ENCODE results near the gene MAP3K6. TPM values are rescaled to one million over a fixed set of nuclear protein-coding genes. Genes with fewer than 3 reads are reported as not detected.
"Not testable (repeated sequence)": the region's sequence is repeated elsewhere in the genome, so short reads cannot be mapped to it uniquely, and the experiment has no call there.

The MAP3K6 gene
- total RNA-seq, 1 donor from 2014 or later = 45.2 TPM

DNA sequence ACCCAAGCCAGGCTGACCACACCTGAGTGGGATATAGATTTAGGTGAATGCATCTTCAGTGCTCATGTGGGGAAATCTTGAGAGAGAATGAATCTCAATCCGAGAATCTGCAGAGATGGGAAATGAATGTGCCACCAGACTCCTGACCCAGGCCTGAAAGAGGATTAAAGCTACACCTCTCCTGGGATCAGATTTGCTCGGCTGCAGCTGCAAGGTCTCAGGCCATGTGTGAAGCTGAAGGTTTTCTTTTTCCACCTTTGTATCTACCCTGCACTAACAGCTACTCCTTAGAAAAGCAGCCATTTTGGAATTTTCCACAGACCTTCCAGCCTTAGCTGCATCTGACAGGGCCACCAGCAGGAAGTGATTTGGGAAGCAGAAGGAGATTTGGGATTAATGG is 43.9 kb upstream of the MAP3K6 start:
- DNase-seq = no peak
- peaks cover 42% of the 10 kb centered on the region for H3K4me1 ChIP-seq
- no peak for TF ChIP-seq CTCF (IDR thresholded peaks at IDR 0.05; ENCODE audit: borderline replicate concordance)
- H3K9me3 ChIP-seq (replicated peaks) = no peaks in the 10 kb centered on the region
- H3K4me3 ChIP-seq = no peak overlapping the region
- no peak overlapping the region for H3K27ac ChIP-seq (replicated peaks)
- H3K27me3 ChIP-seq (ENCODE audit: low read depth) = no peaks in the 10 kb centered on the region
- peaks cover 93% of the 10 kb centered on the region for H3K36me3 ChIP-seq
- intact Hi-C loops (cut with micrococcal nuclease) = no loop called here

DNA sequence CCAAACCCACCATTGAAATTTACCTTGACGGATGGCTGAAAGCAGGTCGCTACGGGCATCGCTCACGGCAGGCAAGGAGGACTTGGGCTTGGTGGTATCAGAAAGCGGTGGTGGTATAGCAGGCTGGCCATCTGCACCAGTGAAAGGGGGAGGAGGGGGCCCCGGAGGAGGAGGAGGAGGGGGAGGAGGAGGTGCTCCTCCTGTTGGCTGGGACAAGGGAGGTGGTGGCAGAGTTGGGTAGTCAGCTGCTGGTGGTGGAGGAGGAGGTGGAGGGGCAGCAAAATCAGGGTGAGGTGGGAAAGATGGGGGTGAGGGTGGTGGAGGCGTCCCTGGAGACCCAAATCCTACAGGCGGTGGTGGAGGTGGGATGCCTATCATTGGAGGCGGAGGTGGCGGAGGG is 42.9 kb upstream of the MAP3K6 start:
- no peak overlapping the region for H3K4me3 ChIP-seq
- H3K4me1 ChIP-seq = peaks cover 48% of the 10 kb centered on the region
- no peak overlapping the region for H3K27ac ChIP-seq (replicated peaks)
- no peaks in the 10 kb centered on the region for H3K27me3 ChIP-seq (ENCODE audit: low read depth)
- DNase-seq = no peak
- intact Hi-C loops (cut with micrococcal nuclease) = no loop called here
- no peak for TF ChIP-seq CTCF (IDR thresholded peaks at IDR 0.05; ENCODE audit: borderline replicate concordance)
- H3K9me3 ChIP-seq (replicated peaks) = no peaks in the 10 kb centered on the region
- H3K36me3 ChIP-seq = peaks cover 83% of the 10 kb centered on the region

- Histone ChIP-seq H3K27me3 (ENCODE audit: low read depth) (no peaks in the 10 kb centered on the region), H3K4me1 (peaks cover 50% of the 10 kb centered on the region), H3K36me3 (peaks cover 68% of the 10 kb centered on the region), H3K4me3 (no peak overlapping the region), H3K27ac (replicated peaks) (peak overlapping the region; percentile 85), H3K9me3 (replicated peaks) (no peaks in the 10 kb centered on the region)
- TF ChIP-seq CTCF (IDR thresholded peaks at IDR 0.05; ENCODE audit: borderline replicate concordance) = no peak
- no peak for DNase-seq
- intact Hi-C loops (cut with micrococcal nuclease) = no loop called here
Measured at GRCh38 chr1:27408151-27408550, 41.4 kb upstream of the MAP3K6 start.

DNA sequence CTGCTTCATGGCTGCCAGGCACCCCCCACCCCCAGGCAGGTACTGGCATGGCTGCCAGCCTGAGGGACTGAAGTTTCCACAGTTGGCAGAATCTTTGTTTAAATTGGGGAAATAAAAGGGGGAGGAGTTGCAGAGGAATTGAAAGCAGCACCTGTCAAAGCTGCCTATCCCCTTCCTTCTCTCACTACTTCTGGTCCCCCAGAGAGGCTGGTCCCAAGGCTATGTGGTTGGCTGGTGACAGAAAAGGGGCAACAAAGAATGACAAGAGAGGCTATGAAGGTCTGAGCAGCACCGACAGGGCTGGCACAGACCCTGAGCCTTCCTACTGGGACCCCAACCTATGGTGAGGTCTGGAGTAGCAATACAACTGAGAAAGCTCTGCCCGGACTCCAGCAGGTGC is 40.0 kb upstream of the MAP3K6 start:
- H3K4me3 ChIP-seq; H3K9me3 ChIP-seq (replicated peaks); intact Hi-C loops (cut with micrococcal nuclease); H3K27me3 ChIP-seq (ENCODE audit: low read depth); DNase-seq: not testable (repeated sequence)
- Histone ChIP-seq H3K36me3 (peaks cover 56% of the 10 kb centered on the region), H3K4me1 (peaks cover 55% of the 10 kb centered on the region), H3K27ac (replicated peaks) (peak overlapping the region; percentile 85)

GRCh38 chr1:27406362-27406680 is 39.6 kb upstream of the MAP3K6 start:
- Histone ChIP-seq H3K36me3 (peaks cover 52% of the 10 kb centered on the region), H3K4me1 (peaks cover 60% of the 10 kb centered on the region), H3K27me3 (ENCODE audit: low read depth) (no peaks in the 10 kb centered on the region), H3K4me3 (no peak overlapping the region), H3K9me3 (replicated peaks) (no peaks in the 10 kb centered on the region), H3K27ac (replicated peaks) (peak overlapping the region; percentile 85)
- no peak for DNase-seq
- intact Hi-C loops (cut with micrococcal nuclease) = no loop called here
- TF ChIP-seq CTCF (IDR thresholded peaks at IDR 0.05; ENCODE audit: borderline replicate concordance) = no peak

- H3K9me3 ChIP-seq (replicated peaks); intact Hi-C loops (cut with micrococcal nuclease); DNase-seq; H3K4me3 ChIP-seq; H3K27me3 ChIP-seq (ENCODE audit: low read depth): not testable (repeated sequence)
- peak overlapping the region; percentile 85 for H3K27ac ChIP-seq (replicated peaks)
- H3K4me1 ChIP-seq = peaks cover 65% of the 10 kb centered on the region
- TF ChIP-seq CTCF (IDR thresholded peaks at IDR 0.05; ENCODE audit: borderline replicate concordance) = peak; percentile 32
- H3K36me3 ChIP-seq = peaks cover 46% of the 10 kb centered on the region
Measured at GRCh38 chr1:27405598-27406361, 39.0 kb upstream of the MAP3K6 start.

All from left ventricle myocardium inferior (tissue), 1 donor.